Fibroblast of gingiva (primary cell): Measurements from ENCODE around the gene WAPL.

Experiments used
- DNase-seq: peaks from one replicate; pipeline ENCODE4 v3.0.0-alpha.2; 2011; ENCODE audit warnings: low read depth

The WAPL gene

DNA sequence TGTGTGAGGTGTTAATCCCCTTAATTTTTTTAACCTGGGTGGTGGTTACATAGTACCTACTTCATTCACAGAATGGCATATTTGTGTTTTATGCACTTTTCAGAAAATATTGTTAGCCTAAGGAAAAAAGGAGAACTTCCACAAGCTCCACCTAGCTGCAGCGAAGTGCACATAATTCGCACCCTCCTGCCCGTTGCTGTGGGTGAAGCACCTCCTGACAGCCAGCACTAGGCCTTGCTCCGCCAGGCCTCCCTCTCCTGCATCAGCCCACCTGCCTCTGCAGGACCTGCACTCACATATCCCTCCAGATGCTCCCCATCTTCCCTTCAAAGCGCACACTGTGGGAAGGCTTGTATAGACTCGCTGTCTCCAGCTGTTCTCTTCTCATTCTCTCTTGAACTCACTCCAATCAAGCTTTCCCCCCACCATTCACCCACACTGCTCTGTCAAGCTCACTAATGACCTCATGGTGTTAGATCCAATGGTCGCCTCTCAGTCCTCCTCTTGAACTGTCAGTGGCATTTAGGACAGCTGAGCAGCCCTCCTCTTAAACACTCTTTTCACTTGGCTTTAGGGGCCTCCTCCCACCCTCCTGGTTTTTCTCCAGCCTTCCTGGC, 134.3 kb downstream of the WAPL start:
- DNase-seq = no peak

DNA sequence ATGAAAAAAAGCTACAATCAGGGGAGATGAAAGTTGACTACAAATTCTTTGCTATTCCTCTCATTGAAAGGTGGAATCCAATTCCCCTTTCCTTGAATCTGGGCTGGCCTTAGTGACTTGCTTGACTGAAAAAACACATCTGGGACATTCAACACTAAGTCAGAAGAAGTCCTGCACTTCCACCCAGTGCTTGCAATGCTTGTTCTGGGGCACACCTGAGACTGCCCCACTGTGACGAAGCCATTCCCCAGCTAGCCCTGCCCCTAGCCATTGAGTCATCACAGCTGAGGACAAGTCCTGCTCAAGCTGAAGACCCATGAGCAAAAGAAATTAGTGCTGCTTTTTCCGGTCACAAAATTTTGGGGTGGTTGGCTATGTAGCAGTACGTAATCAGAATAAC, 135.8 kb downstream of the WAPL start:
- no peak for DNase-seq
